ENCODE results near the gene COL24A1. TPM values are rescaled to one million over a fixed set of nuclear protein-coding genes. Genes with fewer than 3 reads are reported as not detected.

COL24A1 gene
- total and polyA plus RNA-seq, 2 of the 8 experiments (the other 6 are each of a cell fraction or from before 2014, with no cell fraction given): 0.23 to 1.1 TPM

DNA sequence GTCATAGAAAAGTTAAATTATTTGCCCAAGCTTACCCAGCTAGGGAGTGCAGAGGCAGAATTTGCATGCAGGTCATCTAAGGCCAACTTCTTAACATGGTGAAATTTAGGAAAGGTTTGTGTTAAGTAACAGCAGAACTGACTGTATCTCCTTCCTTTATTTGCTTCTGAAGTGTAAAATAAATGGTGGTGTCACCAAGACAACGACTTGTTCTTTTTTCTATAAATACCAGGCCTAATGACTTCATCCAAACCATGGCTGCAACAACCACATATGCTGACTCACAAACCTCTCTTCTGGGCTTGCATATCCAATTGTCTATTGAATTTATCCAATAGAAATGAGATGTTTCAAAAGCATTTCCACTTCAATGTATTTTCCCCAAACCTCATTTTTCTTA is 19.1 kb downstream of the COL24A1 start:
- Histone ChIP-seq H2BK120ac (replicated peaks; ENCODE audit: low read depth, low read length) (no peak overlapping the region), H3K36me3 (ENCODE audit: control insufficient read depth in 2 of 4, insufficient read depth in 4 of 4, low read length in 3 of 4) (no peaks in the 10 kb centered on the region), H4K20me1 (replicated peaks in 1 of 2; ENCODE audit: control insufficient read depth in 1 of 2, insufficient read depth in 2 of 2, low read length in 2 of 2) (no peaks in the 10 kb centered on the region), H3K18ac (ENCODE audit: extremely low read depth, low read length) (no peak overlapping the region), H2BK20ac (ENCODE audit: low read length) (no peak overlapping the region), H3K23ac (ENCODE audit: insufficient read length) (no peak overlapping the region), H3K4me3 (ENCODE audit: extremely low read depth in 1 of 4, insufficient read depth in 2 of 4, low read depth in 3 of 4, low read length in 4 of 4) (no peak overlapping the region), H3K4ac (replicated peaks; ENCODE audit: insufficient read length, low read depth, low read length) (no peak overlapping the region), H2BK5ac (ENCODE audit: low read depth, low read length) (no peak overlapping the region), H3K56ac (replicated peaks; ENCODE audit: insufficient read length, low read depth, low read length) (no peak overlapping the region), H3K27ac (ENCODE audit: low read depth, low read length) (no peak overlapping the region), H4K8ac (ENCODE audit: extremely low read depth, insufficient read depth, low read length) (no peak overlapping the region), H4K91ac (replicated peaks; ENCODE audit: insufficient read length, low read length) (no peak overlapping the region), H2BK12ac (ENCODE audit: low read depth, low read length) (no peak overlapping the region), H2AFZ (ENCODE audit: low read length) (no peak overlapping the region), H2AK5ac (ENCODE audit: low read depth, low read length) (no peak overlapping the region), H3K79me1 (ENCODE audit: low read depth, low read length) (no peaks in the 10 kb centered on the region), H3K27me3 (replicated peaks in 1 of 4; ENCODE audit: control insufficient read depth in 3 of 4, extremely low read depth in 1 of 4, insufficient read depth in 3 of 4, low read length in 3 of 4) (no peaks in the 10 kb centered on the region), H3K9me3 (ENCODE audit: insufficient read depth in 2 of 2, low read depth in 1 of 2, low read length in 1 of 2) (no peaks in the 10 kb centered on the region), H3K4me2 (ENCODE audit: insufficient read depth in 1 of 2, low read depth in 2 of 2, low read length in 2 of 2) (no peak overlapping the region), H4K5ac (ENCODE audit: insufficient read length, low read depth, low read length) (no peak overlapping the region), H2BK15ac (ENCODE audit: low read length) (no peak overlapping the region), H3K14ac (ENCODE audit: insufficient read length) (no peak overlapping the region), H3K23me2 (ENCODE audit: low read depth, low read length) (no peaks in the 10 kb centered on the region), H3K9ac (replicated peaks in 1 of 4; ENCODE audit: extremely low read depth in 1 of 4, low read depth in 3 of 4, low read length in 3 of 4) (no peak overlapping the region), H3K79me2 (ENCODE audit: control insufficient read depth in 1 of 2, insufficient read depth in 2 of 2, low read length in 2 of 2) (no peaks in the 10 kb centered on the region), H3K4me1 (replicated peaks in 1 of 4; ENCODE audit: control insufficient read depth in 3 of 4, insufficient read depth in 4 of 4, low read length in 3 of 4) (no peaks in the 10 kb centered on the region)
- CTCF ChIA-PET (ENCODE audit: partially characterized antibody): no interaction called here
- FAIRE-seq (no peak), DNase-seq (ENCODE audit: low read depth in 1 of 2, low spot score in 2 of 2) (no peak)
- TF ChIP-seq CTBP2 (IDR thresholded peaks at IDR 0.05; ENCODE audit: borderline replicate concordance, insufficient read depth, insufficient read length, low read length): no peak
- no peak for TF ChIP-seq KDM1A (IDR thresholded peaks at IDR 0.05; ENCODE audit: borderline replicate concordance, low read length)
- TF ChIP-seq, protein P1, sequence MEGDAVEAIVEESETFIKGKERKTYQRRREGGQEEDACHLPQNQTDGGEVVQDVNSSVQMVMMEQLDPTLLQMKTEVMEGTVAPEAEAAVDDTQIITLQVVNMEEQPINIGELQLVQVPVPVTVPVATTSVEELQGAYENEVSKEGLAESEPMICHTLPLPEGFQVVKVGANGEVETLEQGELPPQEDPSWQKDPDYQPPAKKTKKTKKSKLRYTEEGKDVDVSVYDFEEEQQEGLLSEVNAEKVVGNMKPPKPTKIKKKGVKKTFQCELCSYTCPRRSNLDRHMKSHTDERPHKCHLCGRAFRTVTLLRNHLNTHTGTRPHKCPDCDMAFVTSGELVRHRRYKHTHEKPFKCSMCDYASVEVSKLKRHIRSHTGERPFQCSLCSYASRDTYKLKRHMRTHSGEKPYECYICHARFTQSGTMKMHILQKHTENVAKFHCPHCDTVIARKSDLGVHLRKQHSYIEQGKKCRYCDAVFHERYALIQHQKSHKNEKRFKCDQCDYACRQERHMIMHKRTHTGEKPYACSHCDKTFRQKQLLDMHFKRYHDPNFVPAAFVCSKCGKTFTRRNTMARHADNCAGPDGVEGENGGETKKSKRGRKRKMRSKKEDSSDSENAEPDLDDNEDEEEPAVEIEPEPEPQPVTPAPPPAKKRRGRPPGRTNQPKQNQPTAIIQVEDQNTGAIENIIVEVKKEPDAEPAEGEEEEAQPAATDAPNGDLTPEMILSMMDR (IDR thresholded peaks at IDR 0.05; ENCODE audit: control extremely low read depth in 1 of 3, insufficient read depth in 1 of 3, low read depth in 1 of 3, low read length in 3 of 3): no peak
- no peak for TF ChIP-seq RXRA (IDR thresholded peaks at IDR 0.05; ENCODE audit: insufficient read depth, low read depth, low read length)
- TF ChIP-seq CHD1 (IDR thresholded peaks at IDR 0.05; ENCODE audit: low read depth, low read length): no peak
- TF ChIP-seq CBX8 (IDR thresholded peaks at IDR 0.05; ENCODE audit: borderline replicate concordance, low read depth, low read length): no peak
- TF ChIP-seq CBX5 (IDR thresholded peaks at IDR 0.05; ENCODE audit: low read depth, low read length): no peak
- TF ChIP-seq EGR1 (IDR thresholded peaks at IDR 0.05; ENCODE audit: borderline replicate concordance, low read depth, low read length): no peak
- POLR2A ChIA-PET (ENCODE audit: partially characterized antibody): no interaction called here
- WGBS, 2 experiments (ENCODE audit: extremely low coverage in 1 of 2, insufficient coverage in 1 of 2, insufficient read length in 1 of 2, insufficient replicate concordance in 2 of 2, low coverage in 1 of 2, low lambda C conversion rate in 2 of 2, missing lambda C conversion rate in 1 of 2): 100% methylated on average over 1 of the region's 1 CpG; no CpG with 5 or more reads in 1 of the 2 experiments

Measured in H1 (cell line).